Daoy (cell line): ENCODE results near the gene PLBD2. TPM values are rescaled to one million over a fixed set of nuclear protein-coding genes. Genes with fewer than 3 reads are reported as not detected.

ENCODE experiments used
- DNase-seq: peaks from one replicate; pipeline ENCODE4 v3.0.0-alpha.2; 2015; ENCODE audit warnings: low read depth
- total RNA-seq: library from RNA; depleted of rRNA; stranded (reverse); fragments of >200 nt; shearing (Covaris generic); gene quantifications from 2 replicates; pipeline ENCODE4 v1.2.3, GENCODE V29; 2014

Gene PLBD2
- total RNA-seq, 1 experiment from 2014 or later = 6.1 TPM

GRCh38 chr12:113369391-113369985 is 11.1 kb downstream of the PLBD2 start:
- DNase-seq = no peak

GRCh38 chr12:113370923-113371682 is 12.7 kb downstream of the PLBD2 start:
- DNase-seq = no peak

GRCh38 chr12:113371808-113372207 is 13.4 kb downstream of the PLBD2 start:
- DNase-seq = no peak

- DNase-seq = no peak
Observed at GRCh38 chr12:113372371-113372770, 14.0 kb downstream of the PLBD2 start.

- no peak for DNase-seq
Observed at GRCh38 chr12:113373440-113373839, 15.1 kb downstream of the PLBD2 start.

- no peak for DNase-seq
Observed at GRCh38 chr12:113373969-113374368, 15.6 kb downstream of the PLBD2 start.

- no peak for DNase-seq
Observed at GRCh38 chr12:113374823-113375428, 16.5 kb downstream of the PLBD2 start.

GRCh38 chr12:113378291-113378690 is 19.9 kb downstream of the PLBD2 start:
- DNase-seq = no peak

- no peak for DNase-seq
Observed at GRCh38 chr12:113381220-113381619, 22.8 kb downstream of the PLBD2 start.

- DNase-seq = no peak
Observed at GRCh38 chr12:113382206-113382605, 23.8 kb downstream of the PLBD2 start.

GRCh38 chr12:113384778-113385177 is 26.4 kb downstream of the PLBD2 start:
- no peak for DNase-seq

GRCh38 chr12:113385282-113385882 is 27.0 kb downstream of the PLBD2 start:
- no peak for DNase-seq

GRCh38 chr12:113386866-113387566 is 28.6 kb downstream of the PLBD2 start:
- DNase-seq = no peak

- no peak for DNase-seq
Observed at GRCh38 chr12:113387631-113388030, 29.2 kb downstream of the PLBD2 start.

- no peak for DNase-seq
Observed at GRCh38 chr12:113388351-113388750, 30.0 kb downstream of the PLBD2 start.

- no peak for DNase-seq
Observed at GRCh38 chr12:113390064-113391043, 32.0 kb downstream of the PLBD2 start.

GRCh38 chr12:113391145-113391544 is 32.8 kb downstream of the PLBD2 start:
- DNase-seq = no peak

- DNase-seq = no peak
Observed at GRCh38 chr12:113391650-113392337, 33.4 kb downstream of the PLBD2 start.

GRCh38 chr12:113392520-113392919 is 34.1 kb downstream of the PLBD2 start:
- DNase-seq = no peak

- DNase-seq = no peak
Observed at GRCh38 chr12:113392988-113393579, 34.7 kb downstream of the PLBD2 start.
